ENCODE data around the gene CACNA1D.

CACNA1D gene

DNA sequence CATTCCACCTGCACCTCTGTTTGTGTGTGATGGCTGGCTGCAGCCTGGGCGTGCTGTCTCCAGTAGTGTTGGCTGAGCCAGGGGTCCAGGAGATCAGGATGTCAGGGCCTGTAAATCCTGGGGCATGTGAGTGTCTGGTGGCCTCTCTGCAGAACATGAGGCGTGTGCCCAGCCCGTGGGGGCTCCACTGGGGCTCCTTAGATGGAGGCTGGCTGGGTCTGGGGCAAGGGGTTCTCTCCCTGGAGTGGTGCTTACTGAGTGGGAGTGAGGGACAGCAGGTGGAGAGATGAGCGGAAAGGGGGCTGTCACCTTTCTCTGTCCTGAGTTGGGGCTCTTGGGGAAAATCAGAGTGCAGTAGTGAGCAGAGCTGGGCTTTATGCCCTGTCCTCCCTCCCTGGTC, 199.6 kb downstream of the CACNA1D start:
- no peak for DNase-seq

DNA sequence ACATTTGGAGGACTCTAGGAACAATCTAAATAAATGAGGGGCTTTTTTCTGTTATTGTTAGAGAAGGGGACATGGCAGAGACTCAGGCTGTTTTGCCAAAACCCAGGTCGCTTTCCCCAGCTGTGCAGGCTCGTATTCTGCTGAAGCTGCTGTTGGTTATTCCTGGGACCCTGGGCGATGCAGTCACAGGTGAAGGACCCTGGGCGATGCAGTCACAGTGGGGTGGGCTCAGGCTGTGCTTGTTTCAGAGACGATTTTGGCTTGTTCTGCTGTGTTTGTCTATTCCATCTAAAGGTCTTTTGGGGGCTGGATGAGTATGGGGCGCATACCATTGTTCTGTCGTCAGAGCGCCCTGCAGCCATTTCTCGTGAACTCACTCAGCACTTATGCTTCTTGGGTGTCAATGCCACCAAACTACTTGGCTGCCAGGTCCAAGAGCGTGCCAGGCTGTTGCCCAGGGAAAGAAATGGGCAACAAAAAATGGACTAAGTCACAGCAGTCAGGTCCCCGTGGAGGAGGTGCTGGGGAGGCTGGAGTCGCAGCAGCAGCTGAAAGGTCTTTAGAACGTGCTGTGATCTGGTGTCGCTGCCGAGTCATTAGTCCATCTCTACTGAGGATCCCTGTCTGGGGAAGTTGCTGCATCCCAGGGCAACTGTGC, 200.4 kb downstream of the CACNA1D start:
- no peak for DNase-seq

- no peak for DNase-seq
These were observed 200.9 kb downstream of the CACNA1D start for GRCh38 chr3:53695324-53695690.

- no peak for DNase-seq
These were observed 202.2 kb downstream of the CACNA1D start for GRCh38 chr3:53696401-53697172.

DNA sequence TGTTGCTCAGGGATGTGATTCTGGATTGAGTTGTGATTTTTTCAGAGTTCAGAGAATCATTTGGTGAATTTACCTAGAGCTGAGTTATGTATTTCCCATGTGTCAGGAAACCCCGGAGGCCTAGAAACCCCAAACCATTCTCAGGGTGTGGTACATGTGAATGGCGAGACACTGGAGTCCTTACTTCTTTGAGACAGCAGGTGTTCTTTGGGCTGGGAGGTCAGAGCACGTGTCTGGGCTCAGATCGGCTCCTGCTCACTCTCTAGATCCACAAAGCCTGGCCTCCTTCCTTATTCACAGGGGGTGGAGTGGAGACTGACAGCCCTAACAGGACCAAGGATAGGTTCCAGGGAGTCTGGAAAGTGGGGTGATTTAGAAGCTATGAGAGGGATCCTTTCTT, 206.0 kb downstream of the CACNA1D start:
- no peak for DNase-seq

- DNase-seq = no peak
These were observed 208.5 kb downstream of the CACNA1D start for GRCh38 chr3:53702776-53703530.

DNA sequence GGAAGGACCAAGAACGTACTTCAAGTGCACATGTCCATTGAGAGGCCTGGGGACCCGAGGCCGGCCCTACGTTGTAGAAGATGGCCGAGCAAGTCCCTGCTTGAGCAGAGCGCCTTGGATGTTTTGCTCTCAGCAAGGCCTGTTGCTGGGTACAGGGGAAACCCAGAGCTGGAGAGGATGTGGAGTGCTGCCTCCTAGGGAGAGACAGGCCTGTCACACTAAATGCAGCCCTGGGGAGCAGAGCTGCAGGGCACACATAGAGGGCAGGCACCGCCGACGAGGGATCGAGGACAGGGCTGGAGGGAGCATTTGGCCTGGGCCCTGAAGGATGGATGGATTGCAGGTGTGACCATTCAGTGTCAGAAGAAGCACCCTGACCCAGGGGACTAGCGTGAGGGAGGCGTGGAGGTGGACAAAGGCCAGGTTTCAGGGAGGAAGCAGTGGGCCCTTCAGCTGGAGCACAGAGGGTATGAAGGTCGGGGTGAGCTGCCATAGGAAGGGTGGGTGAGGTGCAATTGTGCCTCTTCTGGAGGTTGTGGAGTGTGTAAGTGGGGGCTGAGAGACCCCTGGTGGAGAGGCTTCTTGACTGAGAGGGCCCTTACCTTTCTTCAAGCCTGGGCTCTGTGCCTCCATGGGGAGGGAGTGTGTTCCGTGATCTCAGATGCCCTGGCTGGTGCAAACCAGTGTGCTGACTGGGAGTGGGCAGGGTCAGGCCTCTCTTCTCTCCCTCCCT, 209.4 kb downstream of the CACNA1D start:
- no peak for DNase-seq

- no peak for DNase-seq
These were observed 209.9 kb downstream of the CACNA1D start for GRCh38 chr3:53704363-53704725.

DNA sequence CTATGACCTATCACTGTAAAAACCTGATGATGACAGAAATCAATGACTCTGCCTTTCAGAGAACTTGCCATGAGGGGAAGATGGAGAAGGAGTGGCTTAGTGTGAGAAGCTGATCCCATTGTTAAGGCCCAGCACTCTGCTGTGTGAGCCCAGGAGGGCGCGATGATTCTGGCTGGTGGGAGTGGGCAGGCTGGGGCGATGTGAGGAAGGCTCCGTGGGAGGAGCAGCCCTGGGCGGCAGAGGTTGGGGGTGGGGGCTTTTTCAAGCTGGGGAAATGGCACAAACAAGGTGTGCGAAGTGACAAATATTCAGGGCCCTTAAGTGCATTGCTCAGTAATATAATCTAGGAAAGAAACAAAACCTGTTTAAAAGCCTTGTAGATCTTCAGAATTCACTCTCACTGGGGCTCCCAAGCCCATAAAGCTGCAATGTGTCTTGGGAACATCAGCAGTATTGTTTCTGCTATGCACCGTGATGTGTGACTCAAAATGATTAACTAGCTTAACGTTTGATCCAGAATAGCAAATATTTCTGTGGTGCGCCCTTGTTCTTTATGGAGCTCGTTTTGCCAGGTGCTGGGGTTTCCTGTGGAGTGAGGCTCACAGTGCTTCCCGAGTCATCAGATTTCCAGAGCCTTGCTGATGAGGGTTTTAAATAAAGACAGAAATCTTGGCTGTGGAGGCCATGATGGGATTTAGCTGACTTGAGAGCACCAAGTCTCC, 210.8 kb downstream of the CACNA1D start:
- DNase-seq = no peak

GRCh38 chr3:53705774-53706173, 211.4 kb downstream of the CACNA1D start:
- no peak for DNase-seq

GRCh38 chr3:53707222-53707621, 212.8 kb downstream of the CACNA1D start:
- no peak for DNase-seq

DNA sequence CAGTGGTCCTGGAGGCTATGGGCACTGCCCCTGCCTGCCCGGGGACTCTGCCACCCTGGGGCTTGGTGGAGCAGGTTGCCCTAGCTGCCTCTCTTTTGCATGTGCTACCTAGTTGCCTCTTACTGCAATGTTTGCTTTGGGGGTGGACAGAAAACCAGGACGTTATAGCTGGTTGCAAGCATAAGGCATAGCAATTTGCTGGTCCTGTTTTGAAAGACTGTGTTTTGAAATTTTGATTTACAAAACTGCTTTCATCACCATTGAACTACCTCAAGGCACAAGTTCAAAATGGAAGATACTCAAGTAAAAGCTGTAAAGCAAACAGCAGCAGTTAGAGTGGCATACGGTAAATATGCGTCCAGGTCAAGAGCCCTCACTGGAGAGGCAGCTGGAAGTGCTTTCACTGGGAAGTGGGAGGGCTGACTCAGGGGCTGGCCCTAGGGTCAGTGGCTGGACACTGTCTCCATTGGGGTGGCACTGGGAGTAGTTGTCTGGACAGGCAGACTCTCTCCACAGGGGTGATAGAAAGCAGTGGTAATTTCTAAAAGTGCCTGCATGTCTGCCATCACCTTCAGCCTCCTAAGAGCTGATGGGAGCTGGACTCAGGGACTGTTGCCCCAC, 213.7 kb downstream of the CACNA1D start:
- no peak for DNase-seq

GRCh38 chr3:53709256-53709655, 214.8 kb downstream of the CACNA1D start:
- no peak for DNase-seq

DNA sequence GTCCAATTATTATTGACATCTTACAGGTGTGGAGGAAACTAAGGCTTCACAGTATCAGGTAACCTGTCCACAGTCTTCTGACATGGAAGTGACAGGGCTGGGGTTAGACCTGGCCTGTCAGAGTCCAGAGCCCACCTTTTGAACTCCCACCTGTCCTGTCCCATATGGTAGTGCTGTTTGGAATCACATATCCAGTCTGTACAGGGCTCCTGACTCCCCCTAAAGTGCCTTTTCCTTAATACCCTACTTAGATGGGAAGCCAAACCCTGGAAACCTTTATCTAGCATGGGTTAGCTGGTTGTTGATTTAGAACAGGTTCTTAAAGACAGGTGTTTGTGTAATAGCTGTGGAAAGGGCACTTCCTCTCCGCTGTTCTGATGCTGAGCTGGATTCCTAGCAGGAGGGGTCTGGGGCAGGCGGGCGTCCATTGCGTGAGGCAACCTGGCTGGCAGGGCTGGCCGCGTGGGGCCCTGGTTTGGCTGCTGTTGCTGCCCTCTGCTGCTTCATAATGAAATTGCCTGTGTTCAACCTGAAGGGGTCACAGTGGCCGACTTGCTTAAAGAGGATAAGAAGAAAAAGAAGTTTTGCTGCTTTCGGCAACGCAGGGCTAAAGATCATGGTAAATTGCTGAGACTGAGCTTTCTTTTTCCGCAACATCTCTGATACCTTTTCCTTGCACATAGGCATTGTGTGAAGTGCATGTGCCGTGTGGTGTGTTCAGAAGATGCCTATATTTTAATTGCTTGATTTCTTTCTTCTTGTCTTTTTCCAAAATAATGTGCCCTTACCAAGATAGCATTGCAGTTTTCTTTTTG, 215.7 kb downstream of the CACNA1D start:
- no peak for DNase-seq

- no peak for DNase-seq
These were observed 217.0 kb downstream of the CACNA1D start for GRCh38 chr3:53711387-53711786.

- no peak for DNase-seq
These were observed 218.5 kb downstream of the CACNA1D start for GRCh38 chr3:53712817-53713388.

- no peak for DNase-seq
These were observed 219.2 kb downstream of the CACNA1D start for GRCh38 chr3:53713626-53714025.

DNA sequence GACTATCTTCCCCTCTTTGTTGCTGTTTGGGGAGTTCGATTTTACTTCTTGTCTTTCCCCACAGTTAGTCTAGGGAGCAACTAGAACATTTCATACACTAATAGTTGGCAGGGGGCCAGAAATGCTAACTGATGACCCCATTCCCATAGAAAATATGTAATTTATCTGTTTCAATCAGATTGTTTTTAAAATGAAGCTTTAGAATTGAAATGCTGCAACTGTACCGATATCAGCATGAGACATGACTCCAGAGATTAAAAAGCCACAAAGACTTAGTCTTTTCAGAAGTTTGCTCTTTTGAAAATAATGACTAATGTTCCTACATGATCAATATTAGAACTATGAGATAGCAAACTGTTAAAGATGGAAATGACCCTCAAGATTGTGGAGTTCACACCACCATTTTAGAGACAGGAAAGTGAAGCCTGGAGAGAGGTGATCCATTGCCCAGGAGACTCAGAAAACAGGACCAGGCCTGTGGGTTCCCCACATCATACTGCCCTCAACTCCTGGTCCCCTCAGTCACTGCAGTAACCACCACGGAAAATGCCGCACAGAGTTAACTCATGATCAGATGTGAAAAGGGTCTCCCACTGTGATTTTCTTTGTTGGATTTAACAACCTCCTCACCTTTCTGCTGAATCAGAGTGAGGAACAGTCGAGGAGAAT, 221.5 kb downstream of the CACNA1D start:
- DNase-seq = no peak

- no peak for DNase-seq
These were observed 222.6 kb downstream of the CACNA1D start for GRCh38 chr3:53716998-53717397.

GRCh38 chr3:53718462-53718861, 224.1 kb downstream of the CACNA1D start:
- no peak for DNase-seq

All from cortex of kidney (tissue), 1 donor.